HG03354 (cell line): ENCODE results near the gene IGF2BP2.
"Not testable (repeated sequence)": the region's sequence is repeated elsewhere in the genome, so short reads cannot be mapped to it uniquely, and the experiment has no call there.

Experiments used
- ATAC-seq: cut with Tn5 transposase; IDR thresholded peaks from one replicate; pipeline ENCODE4 v1.9.1; 2021; ENCODE audit warnings: mild to moderate bottlenecking; ENCODE audit not compliant: unreplicated experiment, poor library complexity, severe bottlenecking

IGF2BP2 gene

DNA sequence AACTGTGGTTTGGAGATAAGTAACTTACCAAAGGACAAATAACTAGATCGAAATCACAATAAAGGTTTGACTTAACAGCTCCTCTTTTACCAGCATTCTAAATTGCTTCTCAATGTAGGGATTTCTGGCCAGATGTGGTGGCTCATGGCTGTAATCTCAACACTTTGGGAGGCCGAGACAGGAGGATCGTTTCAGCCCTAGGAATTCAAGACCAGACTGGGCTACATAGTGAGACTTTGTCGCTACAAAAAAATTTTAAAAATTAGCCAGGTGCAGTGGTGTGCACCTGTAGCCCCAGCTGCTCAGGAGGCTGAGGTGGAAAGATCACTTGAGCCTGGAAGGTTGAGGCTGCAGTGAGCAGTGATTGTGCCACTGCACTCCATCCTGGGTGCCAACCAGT, 17.4 kb upstream of the IGF2BP2 start:
- no peak for ATAC-seq

DNA sequence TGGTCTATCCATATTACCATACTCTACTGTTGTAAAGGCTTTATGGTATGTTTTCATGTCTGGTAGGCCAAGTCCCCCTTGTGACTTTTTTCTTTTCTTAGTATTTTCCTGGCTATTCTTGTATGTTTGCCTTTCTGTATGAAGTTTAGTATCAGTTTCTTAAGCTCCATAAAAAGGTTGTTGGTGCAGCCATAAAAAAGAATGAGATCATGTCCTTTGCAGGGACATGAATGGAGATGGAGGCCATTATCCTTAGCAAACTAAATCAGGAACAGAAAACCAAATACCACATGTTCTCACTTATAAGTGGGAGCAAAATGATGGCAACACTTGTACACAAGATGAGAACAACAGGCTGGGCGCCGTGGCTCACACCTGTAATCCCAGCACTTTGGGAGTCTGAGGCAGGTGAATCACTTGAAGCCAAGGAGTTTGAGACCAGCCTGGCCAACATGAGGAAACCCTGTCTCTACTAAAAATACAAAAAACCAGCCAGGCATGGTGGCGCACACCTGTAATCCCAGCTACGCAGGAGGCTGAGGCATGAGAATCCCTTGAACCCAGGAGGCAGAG, 13.7 kb upstream of the IGF2BP2 start:
- not testable (repeated sequence) for ATAC-seq

DNA sequence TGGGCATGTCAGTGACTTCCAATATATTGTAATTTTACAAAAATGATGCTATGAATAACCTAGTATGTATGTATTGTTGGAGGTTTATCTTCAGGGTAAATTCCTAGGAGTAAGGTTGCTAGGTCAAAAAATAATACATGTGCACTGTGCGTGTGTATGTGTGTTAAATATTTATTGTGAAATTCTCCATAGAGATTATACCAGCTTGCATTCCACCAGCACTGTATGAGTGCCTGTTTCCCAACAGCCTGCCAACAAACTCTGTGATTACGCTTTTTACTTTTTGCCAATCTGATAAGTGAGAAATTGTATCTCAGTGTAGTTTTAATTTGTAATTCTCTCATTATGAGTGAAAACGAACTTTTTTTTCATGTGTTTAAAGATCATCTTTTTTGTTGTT, 12.6 kb upstream of the IGF2BP2 start:
- ATAC-seq, result no peak

DNA sequence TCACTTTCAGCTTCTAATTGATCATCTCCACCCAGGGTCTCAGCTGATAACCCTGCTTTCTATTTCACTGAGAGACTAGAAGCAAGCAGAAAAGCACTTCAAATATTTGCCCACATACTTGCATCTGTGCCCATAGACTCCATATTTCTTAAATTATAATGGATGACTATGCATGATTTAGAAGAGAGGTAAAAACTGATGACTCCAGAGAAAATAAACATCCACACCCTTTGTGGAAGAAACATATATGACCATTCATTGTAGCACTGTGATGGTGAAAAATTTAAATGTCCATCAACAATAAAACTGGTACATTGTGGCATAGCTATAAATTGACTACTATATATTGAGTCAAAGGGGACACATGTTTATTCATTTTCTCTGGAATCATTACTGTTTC, 7.1 kb upstream of the IGF2BP2 start:
- ATAC-seq, result no peak

DNA sequence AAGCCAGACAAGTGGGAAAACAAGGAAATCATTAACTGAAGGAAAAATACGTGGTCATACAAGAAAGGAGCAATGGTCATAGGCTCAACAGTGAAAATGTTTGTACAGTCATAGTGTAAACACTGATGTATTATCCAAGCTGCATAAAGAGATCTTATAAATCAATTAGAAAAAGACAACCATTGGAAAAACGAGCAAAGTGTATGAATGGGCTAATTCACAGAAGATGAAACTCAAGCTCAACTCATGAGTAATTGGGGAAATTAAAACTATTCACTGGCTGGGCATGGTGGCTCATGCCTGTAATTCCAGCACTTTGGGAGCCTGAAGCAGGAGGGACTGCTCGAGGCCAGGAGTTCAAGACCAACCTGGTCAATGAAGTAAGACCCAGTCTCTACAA, 6.4 kb upstream of the IGF2BP2 start:
- no peak for ATAC-seq

DNA sequence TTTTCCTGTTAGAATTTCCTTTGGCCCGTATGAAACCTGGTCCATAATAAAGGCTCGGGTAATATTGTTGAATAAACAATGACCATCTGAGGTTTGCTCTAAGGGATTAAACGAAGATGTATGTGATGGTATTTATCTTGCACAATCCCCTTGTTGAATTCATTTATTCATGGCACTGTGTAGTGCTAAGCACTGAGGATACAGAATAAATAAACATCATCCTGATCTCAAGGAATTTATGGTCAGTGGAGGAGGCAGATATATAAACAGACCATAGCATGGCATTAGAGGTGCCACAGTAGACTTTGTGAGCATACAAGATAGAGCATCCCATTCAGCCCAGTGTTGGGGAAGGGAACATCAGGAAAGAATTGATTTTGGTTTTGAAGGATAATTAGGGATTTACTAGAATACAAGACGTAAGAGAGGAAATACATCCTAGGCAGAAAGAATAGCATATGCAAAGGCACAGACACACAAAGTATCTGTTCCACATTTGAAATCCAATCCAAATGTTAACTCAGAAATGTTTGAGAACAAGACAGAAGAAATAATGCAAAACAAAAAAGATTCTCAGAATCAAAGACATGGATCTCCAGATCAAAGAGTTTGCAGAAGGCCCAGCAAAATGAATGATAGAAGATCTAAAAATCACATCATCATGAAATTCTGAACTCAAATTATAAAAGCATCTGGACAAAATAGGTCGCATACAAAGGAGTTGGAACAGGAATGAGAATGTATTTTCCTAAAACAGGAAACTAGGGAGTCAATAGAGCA, 5.4 kb upstream of the IGF2BP2 start:
- ATAC-seq, result no peak

- ATAC-seq, result no peak
Observed at GRCh38 chr3:185828755-185829154, 3.9 kb upstream of the IGF2BP2 start.

- ATAC-seq, result no peak
Observed at GRCh38 chr3:185827595-185828344, 2.9 kb upstream of the IGF2BP2 start.

DNA sequence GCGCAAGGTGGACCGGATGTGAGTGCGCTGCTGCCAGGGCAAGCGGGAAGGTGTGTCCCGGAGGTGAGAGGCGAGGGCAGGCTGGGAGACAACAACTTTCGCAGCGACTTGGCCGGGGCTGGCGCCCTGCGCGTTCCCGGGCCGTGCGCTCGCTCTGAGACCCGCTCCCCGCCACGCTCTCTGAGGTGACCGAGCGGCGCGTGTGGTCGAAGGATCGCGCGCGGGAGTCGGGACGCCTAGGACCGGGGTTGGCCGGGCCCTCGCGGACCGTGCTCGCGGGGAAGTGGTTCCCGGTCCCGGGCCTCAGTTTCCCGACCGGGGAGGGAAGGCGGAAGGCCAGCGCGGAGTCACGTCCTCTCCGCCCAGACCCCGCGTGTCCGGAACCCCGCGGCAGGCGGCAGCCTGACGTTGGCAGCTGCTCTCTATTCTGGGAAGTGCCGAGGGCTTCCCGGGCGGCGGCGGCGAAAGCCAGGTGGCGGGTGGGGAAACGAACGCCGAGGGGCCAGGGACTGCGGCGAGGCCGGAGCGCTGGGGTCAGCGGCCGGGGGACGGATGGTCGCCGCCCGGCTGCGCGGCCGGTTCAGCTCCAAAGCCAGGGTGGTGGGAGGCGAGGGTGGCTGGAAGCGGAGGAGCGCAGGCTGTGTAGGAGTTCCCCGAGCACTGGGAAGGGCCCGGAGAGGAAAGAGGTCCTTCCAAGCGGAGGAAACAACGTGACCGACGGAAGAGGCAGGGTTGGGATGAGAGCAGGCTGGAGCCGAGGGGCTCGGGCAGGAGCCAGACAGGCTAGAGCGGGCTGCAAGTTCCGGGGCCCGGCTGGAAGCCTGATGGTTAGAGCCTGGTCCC, 1.0 kb upstream of the IGF2BP2 start:
- ATAC-seq, result peak; percentile 46

DNA sequence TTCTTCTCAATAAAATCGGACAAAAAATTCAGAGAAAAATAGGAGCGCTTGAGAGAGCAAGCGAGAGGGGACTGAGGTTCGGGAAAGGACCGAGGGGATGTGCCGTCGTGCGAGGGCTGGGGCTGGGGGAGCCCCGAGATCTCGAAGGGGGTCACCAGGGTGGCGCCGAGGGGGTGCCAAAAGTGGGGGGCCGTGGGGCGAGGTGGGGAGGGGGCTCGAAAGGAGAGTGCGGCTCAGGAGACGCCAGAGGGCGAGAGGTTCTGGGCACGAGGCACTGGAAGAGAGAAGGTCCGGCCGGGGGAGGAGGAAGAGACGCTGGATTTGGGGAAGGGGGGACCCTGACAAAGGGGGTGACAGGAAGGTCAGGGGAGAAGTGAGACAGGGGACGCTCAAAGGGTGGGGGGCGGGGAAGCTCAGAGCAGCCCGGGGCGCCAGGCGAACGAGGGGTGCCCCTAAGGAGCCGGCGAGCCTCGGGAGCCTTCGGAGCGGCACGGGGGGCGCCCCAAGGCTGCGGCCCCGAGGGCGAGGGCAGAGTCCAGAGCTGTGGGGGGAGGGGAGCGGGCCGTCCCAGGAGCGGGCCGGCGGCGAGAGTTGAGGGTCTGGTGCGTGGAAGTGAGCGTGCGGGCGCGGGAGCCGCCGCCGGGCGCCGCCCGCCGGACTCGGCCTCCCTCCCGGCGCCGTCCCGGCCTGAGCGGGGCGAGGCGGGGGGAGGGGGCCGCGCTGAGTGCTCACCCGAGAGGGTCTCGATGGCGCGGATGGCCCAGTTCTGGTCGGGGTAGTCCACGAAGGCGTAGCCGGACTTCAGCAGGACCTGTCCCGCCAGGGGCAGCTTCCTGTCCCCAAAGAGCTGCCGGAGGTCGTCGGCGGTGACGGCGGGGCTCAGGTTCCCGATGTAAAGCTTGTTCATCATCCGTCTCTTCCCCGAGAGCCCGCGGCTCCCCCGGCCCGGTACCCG, 514 bp downstream of the IGF2BP2 start:
- ATAC-seq, result peak; percentile 24

DNA sequence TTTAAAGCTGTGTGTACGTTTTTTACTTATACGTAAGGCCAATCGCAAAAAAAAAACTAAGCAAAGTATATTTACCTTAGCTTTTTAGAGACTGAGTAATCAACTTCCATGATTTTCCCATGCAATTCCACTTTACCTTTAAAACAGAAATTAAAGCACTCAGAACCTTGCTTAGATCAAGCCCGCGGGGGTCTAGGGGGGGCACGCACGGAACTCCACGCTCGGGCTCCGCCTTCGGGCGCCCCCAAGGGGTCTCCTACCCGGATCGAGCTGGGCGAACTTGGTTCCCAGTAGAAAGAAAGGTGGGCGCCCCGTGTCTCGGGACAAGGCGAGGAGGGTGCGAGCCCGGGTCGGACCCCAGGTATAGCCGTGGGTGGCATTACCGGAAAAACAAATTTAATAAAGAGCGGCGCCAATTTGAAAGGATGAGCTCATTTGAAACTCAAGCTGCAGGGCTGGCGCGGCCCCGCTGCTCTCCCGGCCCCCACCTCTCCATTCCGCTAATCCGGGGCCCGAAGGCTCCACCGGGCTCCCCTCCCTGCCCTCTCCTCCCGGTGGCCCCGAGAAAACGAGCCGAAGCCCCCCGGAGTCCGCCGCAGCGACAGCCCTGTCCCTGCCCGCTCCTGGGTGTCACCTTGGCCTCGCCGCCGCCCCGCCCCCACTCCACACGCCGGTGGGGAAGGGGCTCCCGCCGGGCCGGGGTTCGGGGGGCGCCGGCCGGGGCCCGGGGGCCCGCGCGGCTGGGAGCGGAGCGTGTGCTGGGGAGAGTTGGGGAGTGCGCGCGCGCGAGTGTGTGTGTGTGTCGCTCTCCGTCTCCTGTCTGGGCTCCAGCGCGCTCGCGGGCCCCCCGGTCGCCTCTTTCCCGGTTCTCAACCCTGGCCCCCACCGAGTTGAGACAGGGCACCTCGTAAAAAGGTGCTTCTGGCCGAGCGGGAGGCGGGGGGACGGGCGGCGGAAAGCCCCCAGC, 1.5 kb downstream of the IGF2BP2 start:
- ATAC-seq, result no peak

- ATAC-seq, result no peak
Observed at GRCh38 chr3:185822221-185823000, 2.4 kb downstream of the IGF2BP2 start.

GRCh38 chr3:185820973-185821758, 3.7 kb downstream of the IGF2BP2 start:
- ATAC-seq, result no peak

- ATAC-seq, result no peak
Observed at GRCh38 chr3:185818267-185818875, 6.5 kb downstream of the IGF2BP2 start.

DNA sequence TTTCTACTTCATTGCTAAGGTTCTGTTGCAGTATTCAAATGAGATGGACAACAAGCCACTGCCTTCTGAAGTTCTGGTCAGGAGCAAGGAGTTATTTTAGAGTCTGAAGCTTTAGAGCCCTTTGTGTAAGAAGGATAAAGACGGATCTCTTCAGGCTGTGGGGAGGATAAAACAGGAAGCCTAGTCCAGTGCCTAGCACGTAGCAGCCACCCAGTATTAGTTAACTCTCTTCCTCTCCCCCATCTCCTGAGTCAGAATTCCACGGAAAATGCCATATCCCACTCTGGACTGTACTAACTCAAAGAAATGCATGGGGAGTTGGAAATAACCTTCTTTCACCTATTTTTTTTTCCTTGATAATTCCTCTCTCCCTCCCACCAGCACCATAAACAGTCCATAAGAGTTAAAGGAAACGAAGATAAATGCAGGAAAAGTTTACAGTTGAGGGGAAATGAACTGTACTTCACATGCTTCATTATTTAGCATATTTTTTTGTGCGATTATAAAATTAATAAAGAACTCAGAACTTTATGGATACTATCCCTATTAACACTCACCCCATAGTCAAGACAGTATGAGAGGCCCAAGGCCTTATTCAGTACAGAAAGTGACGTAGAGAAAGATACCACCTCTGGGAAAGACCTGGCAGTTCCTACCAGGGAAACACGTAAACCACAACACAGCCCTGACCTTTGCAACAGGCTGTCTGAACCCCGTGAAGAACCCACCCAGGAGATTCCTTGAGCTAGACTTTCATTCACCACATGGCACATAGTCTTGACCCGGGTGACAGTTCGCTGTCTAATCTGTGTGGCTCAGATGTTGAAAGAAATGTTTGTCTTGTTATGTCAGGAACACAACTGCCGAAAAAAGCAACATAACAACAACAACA, 9.2 kb downstream of the IGF2BP2 start:
- ATAC-seq, result no peak
